Right cardiac atrium (tissue), 5 donors: ENCODE data around the gene PLCH2. TPM values are rescaled to one million over a fixed set of nuclear protein-coding genes. Genes with fewer than 3 reads are reported as not detected.

Experiments
- ATAC-seq, 2 donors: fragments of 200-7000 bp; cut with Tn5 transposase; one replicate each; pipeline versions ENCODE4 v1.8.0 to v1.9.1; 2020; ENCODE audit warnings: moderate library complexity in 2 of 2, mild to moderate bottlenecking in 1 of 2
- DNase-seq, 3 donors: peaks; one replicate each; pipeline ENCODE4 v3.0.0-alpha.2; 2020
- H3K27ac ChIP-seq: one replicate; pipeline ENCODE4 v1.5.1; 2013; ENCODE audit warnings: mild to moderate bottlenecking, low read length, control low read depth, moderate library complexity
- H3K27me3 ChIP-seq: one replicate; pipeline ENCODE4 v1.6.1; 2013; ENCODE audit not compliant: control insufficient read depth, insufficient read depth
- H3K4me1 ChIP-seq: one replicate; pipeline ENCODE4 v1.6.1; 2013; ENCODE audit warnings: low read length; ENCODE audit not compliant: control insufficient read depth, insufficient read depth
- H3K4me3 ChIP-seq: one replicate; pipeline ENCODE4 v1.5.1; 2013; ENCODE audit warnings: low read length, control low read depth
- H3K9me3 ChIP-seq: one replicate; pipeline ENCODE4 v1.6.1; 2013; ENCODE audit warnings: low read length; ENCODE audit not compliant: control insufficient read depth
- WGBS: extraction: QIAGEN DNeasy Blood & Tissue Kit; methylation state at CpG from one replicate; pipeline ENCODE4 v1.1.7; 2013; 5-methylcytosine and 5-hydroxymethylcytosine counted together
- intact Hi-C, 4 donors: fragments of 100-400 bp; cut with DNase I; formaldehyde crosslinking; loops; one replicate each; pipeline versions ENCODE4 v1.11.0 to v1.14.0; 2022 to 2023
- long read RNA-seq, 4 donors: library from polyadenylated mRNA; unstranded; transcript quantifications; one replicate each; pipeline ENCODE4 v2.0.0, GENCODE V29; 2020 to 2021
- polyA plus RNA-seq: library from polyadenylated mRNA; stranded (reverse); fragments of 200-250 nt; gene quantifications from one replicate; pipeline ENCODE4 v1.2.3, GENCODE V29; 2013
- total RNA-seq, 4 donors: library from RNA; stranded (reverse); fragmentation: NEBNext Ultra II Directional; extraction: Animal tissue kit (Norgen Biotek cat#: 25700); gene quantifications; one replicate each; pipeline ENCODE4 v1.2.1, GENCODE V29; 2021
- donor health status: healthy with polysubstance abuse.
- donor health status: DM: no; HTN: yes; CAD: no.
- donor health status: DM: no; HTN: no; CAD: no.
- donor health status: DM: no; HTN: yes; CAD: no; lungs with severe emphysema.
- donor health status: DM: yes; HTN: yes; CAD: no.

PLCH2 gene, protein sequence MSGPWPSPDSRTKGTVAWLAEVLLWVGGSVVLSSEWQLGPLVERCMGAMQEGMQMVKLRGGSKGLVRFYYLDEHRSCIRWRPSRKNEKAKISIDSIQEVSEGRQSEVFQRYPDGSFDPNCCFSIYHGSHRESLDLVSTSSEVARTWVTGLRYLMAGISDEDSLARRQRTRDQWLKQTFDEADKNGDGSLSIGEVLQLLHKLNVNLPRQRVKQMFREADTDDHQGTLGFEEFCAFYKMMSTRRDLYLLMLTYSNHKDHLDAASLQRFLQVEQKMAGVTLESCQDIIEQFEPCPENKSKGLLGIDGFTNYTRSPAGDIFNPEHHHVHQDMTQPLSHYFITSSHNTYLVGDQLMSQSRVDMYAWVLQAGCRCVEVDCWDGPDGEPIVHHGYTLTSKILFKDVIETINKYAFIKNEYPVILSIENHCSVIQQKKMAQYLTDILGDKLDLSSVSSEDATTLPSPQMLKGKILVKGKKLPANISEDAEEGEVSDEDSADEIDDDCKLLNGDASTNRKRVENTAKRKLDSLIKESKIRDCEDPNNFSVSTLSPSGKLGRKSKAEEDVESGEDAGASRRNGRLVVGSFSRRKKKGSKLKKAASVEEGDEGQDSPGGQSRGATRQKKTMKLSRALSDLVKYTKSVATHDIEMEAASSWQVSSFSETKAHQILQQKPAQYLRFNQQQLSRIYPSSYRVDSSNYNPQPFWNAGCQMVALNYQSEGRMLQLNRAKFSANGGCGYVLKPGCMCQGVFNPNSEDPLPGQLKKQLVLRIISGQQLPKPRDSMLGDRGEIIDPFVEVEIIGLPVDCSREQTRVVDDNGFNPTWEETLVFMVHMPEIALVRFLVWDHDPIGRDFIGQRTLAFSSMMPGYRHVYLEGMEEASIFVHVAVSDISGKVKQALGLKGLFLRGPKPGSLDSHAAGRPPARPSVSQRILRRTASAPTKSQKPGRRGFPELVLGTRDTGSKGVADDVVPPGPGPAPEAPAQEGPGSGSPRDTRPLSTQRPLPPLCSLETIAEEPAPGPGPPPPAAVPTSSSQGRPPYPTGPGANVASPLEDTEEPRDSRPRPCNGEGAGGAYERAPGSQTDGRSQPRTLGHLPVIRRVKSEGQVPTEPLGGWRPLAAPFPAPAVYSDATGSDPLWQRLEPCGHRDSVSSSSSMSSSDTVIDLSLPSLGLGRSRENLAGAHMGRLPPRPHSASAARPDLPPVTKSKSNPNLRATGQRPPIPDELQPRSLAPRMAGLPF (N-terminal part only)
- total RNA-seq = under 1 TPM in 3 of 4 donors, not detected in 1; 0.08 to 0.64 (median 0.09) TPM
- polyA plus RNA-seq = 0.16 TPM
- long read RNA-seq, donor 1 = 0 reads
- long read RNA-seq, donor 2 = 0 reads
- long read RNA-seq, donor 3 = 0 reads
- long read RNA-seq, donor 4 = 0 reads

DNA sequence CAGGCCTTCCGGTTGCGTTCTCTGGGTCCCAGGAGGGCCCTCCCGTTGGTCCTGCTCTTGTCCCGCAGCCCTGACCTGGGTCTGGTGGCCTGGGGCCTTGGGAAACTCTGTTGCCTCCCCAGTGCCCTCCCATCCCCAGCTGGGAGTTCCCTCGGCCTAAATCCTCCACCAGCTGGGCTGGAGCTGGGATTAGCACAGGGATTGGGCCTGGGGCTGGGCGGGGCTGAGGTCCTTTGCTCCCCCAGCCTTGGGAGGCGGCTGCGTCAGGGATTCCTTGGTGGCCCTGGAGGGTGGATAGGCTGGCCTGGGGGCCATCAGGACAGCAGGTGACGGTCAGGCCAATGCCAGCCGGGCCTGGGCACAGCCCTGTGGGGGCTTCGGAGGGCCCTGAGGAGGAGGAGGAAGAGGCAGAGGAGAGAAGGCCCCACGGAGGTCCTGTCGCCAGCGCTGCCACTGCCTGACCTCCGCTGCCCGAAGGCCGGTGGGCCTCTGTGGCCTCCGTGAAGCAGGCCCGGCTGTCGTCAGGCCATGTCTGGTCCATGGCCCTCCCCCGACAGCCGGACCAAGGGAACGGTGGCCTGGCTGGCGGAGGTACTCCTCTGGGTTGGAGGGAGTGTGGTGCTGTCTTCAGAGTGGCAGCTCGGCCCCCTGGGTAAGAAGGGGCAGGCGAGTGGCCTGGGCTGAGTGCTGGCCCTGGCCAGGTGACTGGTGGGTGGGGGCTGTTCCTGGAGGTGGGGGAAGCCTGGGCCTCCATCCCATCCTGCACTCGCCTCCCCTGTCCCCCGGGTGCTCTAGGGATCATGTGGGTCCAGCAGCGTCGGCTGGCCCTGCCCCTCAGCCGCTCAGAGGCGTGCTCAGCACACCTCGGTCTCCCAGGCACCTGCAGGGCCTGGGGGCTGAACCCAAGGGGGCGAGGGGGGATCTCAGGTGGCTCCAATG is at the start of gene PLCH2:
PLCH2 (plus strand) TSS at position 229 of the 939 bp plus-strand sequence; CDS start at position 529, 300 bp downstream.
- H3K27ac ChIP-seq = no peak within 1 kb of the TSS
- H3K9me3 ChIP-seq = no peaks in the 10 kb centered on the region
- H3K27me3 ChIP-seq = no peaks in the 10 kb centered on the region
- no peak for DNase-seq
- 81% methylated on average over 34 of the region's 34 CpGs for WGBS
- H3K4me3 ChIP-seq = no peak within 1 kb of the TSS
- no peaks in the 10 kb centered on the region for H3K4me1 ChIP-seq
- intact Hi-C loops = no loop called here
- no peak for ATAC-seq

DNA sequence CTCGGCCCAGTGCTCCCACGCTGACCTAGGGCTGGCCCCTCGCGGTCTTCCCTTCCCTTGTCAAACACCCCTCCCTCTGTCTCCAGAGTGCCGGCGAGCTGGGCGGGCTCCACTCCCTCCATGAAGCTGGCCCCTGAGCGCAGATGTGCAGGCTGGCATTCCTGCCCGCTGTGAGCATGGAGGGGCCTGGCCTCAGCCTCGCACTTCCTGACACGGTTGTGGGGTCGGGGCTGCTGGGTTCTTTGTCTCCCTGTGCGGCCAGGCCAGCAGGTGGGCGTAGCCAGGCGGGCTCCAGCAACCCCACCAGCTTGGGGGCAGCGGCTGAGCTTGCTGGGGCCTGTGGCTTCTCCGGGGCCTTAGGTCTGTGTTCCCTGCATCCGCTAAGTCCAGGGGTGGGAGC is 49.5 kb upstream of the PLCH2 start:
- intact Hi-C loops = no loop called here
- WGBS = 68% methylated on average over 18 of the region's 18 CpGs
- no peak overlapping the region for H3K27ac ChIP-seq
- no peaks in the 10 kb centered on the region for H3K27me3 ChIP-seq
- H3K4me1 ChIP-seq = no peaks in the 10 kb centered on the region
- no peak overlapping the region for H3K4me3 ChIP-seq
- DNase-seq = no peak
- peaks cover 3% of the 10 kb centered on the region for H3K9me3 ChIP-seq
- no peak for ATAC-seq

DNA sequence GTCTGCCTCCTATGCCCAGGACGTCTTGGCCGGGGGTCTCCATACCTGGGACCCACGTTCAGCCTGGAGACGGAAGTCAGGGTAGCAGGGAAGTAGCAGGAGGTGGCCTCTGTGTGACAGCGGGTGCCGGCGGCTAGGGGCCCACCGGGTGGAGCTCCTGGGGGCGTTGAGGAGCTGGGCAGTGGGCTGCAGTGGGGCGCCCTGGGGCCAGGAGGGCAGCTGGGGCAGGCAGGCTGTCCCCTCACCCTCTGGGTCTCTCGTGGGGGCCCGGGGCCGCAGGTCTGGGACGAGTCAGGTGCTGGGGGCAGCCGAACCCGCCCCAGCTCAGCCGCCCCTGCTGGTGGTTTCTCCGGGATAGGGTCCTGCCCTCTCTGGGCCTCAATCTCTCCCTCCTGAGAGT is 49.0 kb upstream of the PLCH2 start:
- ATAC-seq (no peak), DNase-seq (no peak)
- Histone ChIP-seq H3K27me3 (no peaks in the 10 kb centered on the region), H3K27ac (no peak overlapping the region), H3K4me3 (no peak overlapping the region), H3K4me1 (no peaks in the 10 kb centered on the region), H3K9me3 (peaks cover 3% of the 10 kb centered on the region)
- 82% methylated on average over 18 of the region's 18 CpGs for WGBS
- intact Hi-C loops = no loop called here

DNA sequence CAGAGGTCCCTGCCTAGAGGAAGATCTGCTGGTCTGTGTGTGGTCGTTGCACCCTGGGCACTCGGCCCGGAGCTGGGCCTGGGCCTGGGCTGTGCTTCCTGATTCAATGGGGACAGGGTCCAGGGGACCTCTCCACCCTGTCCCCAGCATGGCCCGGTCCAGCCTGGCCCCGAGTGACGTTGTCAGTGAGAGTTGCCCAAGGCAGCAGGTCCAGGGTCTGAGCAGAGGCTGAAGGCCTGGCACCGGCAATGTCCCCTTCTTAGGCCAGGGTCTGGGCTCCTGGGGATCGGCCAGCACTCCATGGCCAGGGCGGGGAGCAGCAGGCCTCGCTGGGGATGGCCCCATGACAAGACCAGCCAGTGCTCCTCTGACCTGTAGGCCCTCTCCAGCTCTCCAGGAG is 48.1 kb upstream of the PLCH2 start:
- intact Hi-C loops = no loop called here
- ATAC-seq (no peak), DNase-seq (no peak)
- Histone ChIP-seq H3K27me3 (no peaks in the 10 kb centered on the region), H3K27ac (no peak overlapping the region), H3K4me3 (no peak overlapping the region), H3K9me3 (peaks cover 3% of the 10 kb centered on the region), H3K4me1 (no peaks in the 10 kb centered on the region)
- WGBS = 76% methylated on average over 10 of the region's 10 CpGs

DNA sequence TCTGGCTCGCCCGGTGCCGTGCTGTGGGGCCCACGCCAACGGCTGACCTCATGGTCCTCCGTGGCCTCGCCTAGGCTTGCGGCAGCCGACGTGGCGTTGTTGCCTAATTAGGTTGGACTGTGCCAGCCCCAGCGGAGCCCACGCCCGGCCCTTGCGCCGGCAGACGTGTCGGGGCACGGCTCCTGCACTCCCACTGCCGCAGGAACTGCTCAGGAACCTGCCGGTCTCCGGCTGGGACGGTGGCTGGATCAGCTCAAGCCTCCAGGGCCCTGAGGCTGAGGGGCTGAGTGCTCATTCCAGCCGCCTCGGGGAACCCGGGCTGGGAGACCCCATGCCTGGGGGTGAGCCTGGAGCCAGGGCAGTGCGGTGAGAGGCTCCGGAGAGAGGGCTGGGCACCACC is 47.6 kb upstream of the PLCH2 start:
- Histone ChIP-seq H3K27me3 (no peaks in the 10 kb centered on the region), H3K4me1 (no peaks in the 10 kb centered on the region), H3K4me3 (no peak overlapping the region), H3K9me3 (no peaks in the 10 kb centered on the region), H3K27ac (no peak overlapping the region)
- ATAC-seq (no peak), DNase-seq (no peak)
- intact Hi-C loops = no loop called here
- 92% methylated on average over 28 of the region's 28 CpGs for WGBS

DNA sequence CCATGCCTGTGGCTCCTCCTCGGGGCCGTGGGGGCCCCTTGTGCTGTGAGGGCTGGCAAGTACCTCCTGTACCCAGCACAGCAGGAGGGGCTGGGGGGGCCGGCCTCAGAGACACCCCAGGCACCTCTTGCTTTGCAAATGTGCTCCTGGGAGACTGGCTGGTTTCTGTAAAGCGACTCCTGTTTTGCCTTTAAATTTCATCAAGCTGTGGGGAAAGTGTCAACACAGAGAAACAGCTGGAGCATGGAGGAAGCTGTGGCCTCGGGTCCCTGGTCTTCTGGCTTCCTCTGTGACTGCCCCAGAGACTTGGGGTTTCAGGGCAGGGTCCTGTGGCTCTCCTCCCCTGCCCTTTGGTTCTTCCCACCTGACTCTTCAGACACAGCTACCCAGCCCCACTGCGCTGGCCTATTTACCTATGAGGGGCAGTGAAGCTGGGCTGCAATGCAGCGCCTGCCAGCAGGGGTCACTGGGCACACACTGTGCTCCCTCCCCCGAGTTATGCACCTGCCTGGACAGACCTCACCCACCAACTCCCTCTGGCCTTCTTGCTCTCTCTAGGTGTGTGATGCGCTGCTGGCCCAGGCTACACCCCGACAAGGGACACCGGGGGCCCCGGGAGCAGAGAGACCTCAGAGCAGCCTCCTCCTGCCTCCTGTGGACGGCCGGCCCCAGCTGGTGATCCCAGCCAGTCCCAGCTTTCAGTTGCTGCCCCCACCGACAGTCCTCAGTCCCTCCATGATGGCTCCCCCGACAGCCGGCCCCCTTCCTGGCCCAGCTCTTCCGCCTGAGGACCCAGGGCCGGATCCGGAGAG is 46.1 kb upstream of the PLCH2 start:
- WGBS = 78% methylated on average over 20 of the region's 20 CpGs
- intact Hi-C loops = no loop called here

DNA sequence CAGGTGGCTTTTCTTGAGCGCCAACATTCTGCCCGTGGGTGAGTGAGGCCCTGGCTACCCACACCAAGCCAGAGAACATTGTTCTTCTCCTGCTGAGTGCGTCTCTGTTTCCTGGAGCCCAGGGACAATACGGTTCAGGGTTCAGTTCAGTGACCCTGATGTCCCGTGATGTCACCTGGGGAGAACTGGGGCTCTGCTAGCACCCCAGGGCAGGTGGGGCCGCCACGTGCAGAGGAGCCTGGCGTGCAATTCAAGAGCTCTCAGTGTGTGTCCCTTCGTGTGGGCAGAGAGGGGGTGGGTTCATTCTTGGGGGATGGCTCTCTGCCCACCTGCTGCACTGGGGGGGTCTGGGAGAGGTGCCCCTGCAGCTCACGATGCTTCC is 45.5 kb upstream of the PLCH2 start:
- Histone ChIP-seq H3K4me3 (no peak overlapping the region), H3K27ac (no peak overlapping the region), H3K27me3 (no peaks in the 10 kb centered on the region), H3K4me1 (no peaks in the 10 kb centered on the region), H3K9me3 (no peaks in the 10 kb centered on the region)
- intact Hi-C loops = no loop called here
- 75% methylated on average over 10 of the region's 10 CpGs for whole genome bisulfite sequencing
- ATAC-seq = no peak
- no peak for DNase-seq

More for the DNA sequence above, 46.1 kb upstream of the PLCH2 start:
- ATAC-seq = no peak
- no peaks in the 10 kb centered on the region for H3K27me3 ChIP-seq
- H3K27ac ChIP-seq = no peak overlapping the region
- no peaks in the 10 kb centered on the region for H3K9me3 ChIP-seq
- DNase-seq = no peak
- H3K4me1 ChIP-seq = no peaks in the 10 kb centered on the region
- no peak overlapping the region for H3K4me3 ChIP-seq

DNA sequence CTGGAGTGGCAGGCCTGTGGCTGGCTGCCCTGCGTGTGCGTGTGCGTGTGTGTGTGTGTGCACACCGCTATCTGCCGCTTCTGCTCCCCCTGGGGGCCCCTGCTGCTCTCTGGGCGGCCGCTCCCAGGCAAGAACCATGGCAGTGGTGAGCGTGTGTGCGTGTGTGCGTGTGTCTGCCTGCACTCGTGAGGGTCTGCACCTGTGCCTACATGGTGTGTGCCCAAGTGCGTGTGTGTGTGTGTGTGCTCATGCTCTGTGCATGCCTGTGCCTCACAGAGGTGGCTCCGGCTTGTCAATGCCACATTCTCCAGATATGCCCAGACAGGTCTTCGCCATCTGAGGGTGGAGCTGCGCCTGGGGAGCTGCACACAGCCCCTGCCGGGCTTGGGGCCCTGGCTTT is 45.0 kb upstream of the PLCH2 start:
- no peak for ATAC-seq
- Histone ChIP-seq H3K4me1 (no peaks in the 10 kb centered on the region), H3K27me3 (no peaks in the 10 kb centered on the region), H3K27ac (no peak overlapping the region), H3K9me3 (no peaks in the 10 kb centered on the region), H3K4me3 (no peak overlapping the region)
- DNase-seq = no peak
- intact Hi-C loops = no loop called here
- 42% methylated on average over 16 of the region's 16 CpGs for WGBS

DNA sequence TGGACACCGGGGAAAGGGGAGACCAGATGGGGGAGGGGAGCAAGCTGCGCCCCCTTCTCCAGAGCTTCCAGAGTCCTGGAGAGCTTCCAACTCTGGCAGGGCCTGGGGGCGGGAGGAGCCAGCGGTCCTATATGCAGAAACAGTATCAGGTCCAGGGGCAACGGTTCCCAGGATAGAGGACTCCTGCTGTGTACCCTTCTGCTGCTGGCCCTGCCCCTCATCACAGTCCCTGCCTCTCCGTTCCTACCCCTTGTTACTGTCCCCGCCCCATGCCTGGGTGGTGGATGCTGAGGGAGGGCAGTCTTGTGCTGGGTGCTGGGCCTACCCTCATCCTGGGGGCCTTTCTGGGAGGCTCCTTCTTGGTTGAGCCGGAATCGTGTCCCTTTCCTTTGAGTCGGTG is 44.6 kb upstream of the PLCH2 start:
- Histone ChIP-seq H3K4me3 (no peak overlapping the region), H3K9me3 (no peaks in the 10 kb centered on the region), H3K27ac (no peak overlapping the region), H3K4me1 (no peaks in the 10 kb centered on the region), H3K27me3 (no peaks in the 10 kb centered on the region)
- 42% methylated on average over 10 of the region's 10 CpGs for WGBS
- DNase-seq (no peak), ATAC-seq (no peak)
- intact Hi-C loops = no loop called here
